Stimulated activated CD8-positive, alpha-beta memory T cell treated with anti-CD3 and anti-CD28 coated beads, Interleukin-7, amount 100 ng/mL, for 1 hour (primary cell): ENCODE data around the gene ESYT1.

Experiments
- DNase-seq, 2 donors: peaks; one replicate each; pipeline ENCODE4 v3.0.0-alpha.2; 2020; ENCODE audit warnings: low read depth in 2 of 2

Gene ESYT1

DNA sequence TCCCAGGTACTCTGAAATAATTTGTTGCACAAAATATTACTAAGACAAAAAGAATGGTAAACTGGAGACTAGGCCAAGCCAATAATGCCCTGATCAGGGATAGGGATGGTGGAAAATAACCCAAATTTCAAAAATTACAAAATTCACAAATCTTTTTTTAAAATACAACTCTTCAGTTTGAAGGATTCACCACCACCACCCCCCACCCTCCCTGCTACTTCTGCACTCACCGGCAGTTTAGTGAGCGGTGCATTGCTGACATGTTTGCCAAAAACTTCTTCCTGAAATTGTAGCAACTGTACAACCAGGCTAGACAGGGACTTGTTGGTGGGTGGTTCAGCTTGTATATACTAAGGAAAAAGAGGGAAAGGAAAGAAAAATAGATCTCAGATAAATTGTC lies 58.9 kb downstream of the ESYT1 start:
- no peak for DNase-seq

DNA sequence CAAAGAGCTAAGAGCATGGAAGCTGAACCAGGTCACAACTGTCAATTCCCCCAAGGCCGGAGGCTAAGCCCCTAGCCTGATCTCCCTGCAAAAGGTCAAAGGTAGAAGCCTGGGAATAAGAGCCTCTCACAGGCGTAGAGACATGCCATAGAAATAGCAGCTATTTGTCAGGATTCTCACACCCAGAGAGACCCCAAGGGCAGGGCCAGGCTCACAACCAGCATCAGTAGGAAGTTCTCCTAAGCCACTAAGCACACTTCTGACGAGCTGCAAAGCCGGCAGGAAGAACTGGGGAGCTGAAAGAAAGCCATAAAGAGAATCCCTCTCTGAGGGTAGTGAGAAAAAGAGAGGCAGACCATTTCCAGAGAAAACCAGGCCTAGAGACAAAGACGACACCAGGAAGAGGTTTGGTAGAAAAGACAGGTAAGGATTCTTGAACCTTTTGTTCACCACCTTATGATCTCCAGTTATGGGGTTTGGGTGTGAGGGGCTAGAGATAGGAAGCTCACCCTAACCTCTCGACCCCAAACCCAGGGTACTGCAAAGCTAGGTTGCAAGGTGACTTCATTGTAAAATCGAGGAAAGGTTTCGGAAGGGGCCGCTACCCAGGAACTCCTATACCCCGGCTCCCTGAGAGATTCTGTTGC lies 60.2 kb downstream of the ESYT1 start:
- no peak for DNase-seq

DNA sequence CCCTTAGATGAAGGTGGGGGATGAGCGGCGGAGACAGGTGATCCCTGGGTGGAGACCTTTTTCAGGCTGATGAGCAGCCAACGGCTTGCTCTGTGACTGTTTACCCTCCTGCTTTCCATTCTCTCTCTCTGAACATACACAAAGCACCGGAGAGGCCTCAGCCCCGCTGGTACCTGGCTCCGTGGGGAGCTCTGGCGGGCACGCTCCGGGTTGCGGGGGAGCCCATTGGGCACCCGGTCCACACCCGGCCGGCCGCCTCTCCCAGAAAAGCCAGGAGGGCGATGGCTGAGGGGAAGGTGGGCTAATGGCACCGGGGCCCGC lies 60.7 kb downstream of the ESYT1 start:
- no peak for DNase-seq

DNA sequence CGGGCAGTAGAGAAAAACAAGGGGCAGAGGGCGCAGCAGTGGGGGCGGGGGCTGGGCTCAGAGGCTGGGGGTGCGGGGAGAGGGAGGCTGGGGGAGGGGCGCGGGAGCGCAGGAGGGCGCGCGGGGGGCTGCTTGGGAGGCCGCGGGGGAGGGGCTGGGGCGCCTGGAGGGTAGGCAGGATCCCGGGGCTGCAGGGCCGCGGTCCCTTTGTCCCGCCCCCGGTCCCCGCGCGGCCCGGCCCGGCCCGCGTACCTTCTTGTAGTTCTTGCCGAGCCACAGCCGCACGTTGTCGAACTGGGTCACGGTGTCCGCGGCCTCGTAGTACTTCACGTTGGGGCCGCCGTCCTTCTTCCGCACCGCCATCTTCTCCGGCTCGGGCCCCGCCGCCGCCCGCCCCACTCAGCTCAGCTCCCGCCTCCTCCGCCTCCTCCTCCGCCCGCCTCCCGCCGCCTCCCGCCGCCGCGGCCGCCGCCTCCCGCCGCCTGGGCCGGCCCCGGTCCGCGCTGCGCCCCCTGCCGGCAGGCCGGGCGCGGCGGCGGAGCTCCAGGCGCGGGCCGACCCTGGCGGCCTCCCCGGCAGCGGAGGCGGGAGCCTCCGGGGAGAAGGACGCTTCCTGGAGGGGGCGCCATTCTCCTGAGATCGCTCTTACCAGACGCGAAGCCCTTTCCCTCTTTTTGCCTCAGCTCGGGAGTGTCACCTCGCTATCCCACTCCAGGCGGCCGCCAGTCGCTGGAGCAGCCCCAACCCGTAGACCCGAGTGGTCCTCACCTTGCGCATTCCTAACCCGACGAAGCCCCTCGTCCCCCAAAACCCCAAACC lies 61.2 kb downstream of the ESYT1 start, which contains the start of gene SMARCC2:
Gene SMARCC2 (minus strand): TSS at position 385 of the 819 bp plus-strand sequence. CDS start 22 bp downstream, at position 363.
- peak; percentile 62 to 67 for DNase-seq

DNA sequence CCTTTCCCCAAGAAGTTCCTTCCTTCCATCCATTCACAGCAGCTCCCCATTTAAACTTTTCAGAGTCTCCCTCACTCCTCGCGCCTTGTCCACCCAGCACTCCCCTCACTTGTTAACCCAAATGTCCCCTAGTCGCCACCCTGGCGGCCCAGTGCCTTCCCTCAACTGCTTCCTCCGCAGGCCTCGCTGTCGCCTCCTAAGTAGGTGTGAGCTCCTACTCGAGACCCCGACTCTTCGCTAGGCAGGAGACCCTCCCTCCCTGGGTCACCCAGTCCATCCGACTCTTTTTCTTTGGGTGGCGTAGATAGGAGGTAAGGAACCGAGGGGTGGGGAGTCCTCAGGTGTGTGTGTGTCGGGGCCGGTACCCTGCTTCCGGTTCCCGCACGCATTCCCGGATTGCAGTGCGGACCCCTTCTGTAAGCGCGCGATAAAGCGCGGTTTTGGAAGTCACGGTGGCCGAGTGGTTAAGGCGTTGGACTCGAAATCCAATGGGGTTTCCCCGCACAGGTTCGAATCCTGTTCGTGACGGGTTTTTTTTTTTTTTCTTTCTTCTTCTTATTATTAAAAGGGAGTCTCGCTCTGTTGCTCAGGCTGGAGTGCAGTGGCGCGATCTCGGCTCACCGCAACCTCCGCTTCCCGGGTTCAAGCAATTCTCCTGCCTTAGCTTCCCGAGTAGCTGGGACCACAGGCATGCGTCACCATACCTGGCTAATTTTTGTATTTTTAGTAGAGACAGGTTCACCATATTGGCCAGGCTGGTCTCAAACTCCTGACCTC lies 62.0 kb downstream of the ESYT1 start:
- peak; percentile 41 to 42 for DNase-seq

DNA sequence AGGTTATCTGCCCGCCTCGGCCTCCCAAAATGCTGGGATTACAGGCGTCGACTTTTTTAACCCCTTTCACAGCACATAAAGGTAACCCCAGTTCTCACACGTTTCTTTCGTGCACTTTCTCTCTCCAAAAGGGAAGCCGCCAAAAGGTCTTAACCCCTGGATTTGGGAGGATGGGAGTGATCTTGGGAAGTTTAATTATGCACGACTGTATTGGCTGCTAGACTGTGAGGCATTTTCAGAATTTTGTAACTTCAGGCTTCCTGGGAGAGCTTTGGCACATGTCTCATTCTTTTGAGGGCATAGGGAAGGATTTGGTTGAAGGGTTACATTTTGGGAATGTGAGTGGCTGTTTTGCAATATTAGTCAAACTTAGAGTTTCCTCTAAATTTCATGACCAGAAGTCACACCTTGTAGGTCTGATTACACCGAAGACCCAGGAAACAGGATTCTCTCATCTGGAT lies 62.7 kb downstream of the ESYT1 start:
- DNase-seq: no peak

DNA sequence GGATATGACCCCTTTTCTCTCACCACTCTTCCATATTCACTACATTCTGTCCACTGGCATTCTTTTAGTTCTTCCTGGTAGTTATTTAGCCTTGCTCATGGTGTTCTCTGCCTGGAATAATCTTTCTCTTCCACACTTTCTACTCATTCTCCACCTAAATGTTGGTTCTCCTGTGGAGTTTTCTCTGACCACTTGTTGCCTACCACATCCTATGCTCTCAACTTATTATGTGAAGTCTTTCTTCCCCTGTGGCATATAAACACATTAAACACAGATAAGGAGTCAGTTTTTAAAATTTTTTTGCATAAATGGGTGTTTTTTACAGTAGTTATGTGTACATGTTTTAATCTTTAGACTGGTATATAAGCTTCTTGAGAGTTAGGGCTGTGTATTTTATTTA lies 64.5 kb downstream of the ESYT1 start:
- no peak for DNase-seq

DNA sequence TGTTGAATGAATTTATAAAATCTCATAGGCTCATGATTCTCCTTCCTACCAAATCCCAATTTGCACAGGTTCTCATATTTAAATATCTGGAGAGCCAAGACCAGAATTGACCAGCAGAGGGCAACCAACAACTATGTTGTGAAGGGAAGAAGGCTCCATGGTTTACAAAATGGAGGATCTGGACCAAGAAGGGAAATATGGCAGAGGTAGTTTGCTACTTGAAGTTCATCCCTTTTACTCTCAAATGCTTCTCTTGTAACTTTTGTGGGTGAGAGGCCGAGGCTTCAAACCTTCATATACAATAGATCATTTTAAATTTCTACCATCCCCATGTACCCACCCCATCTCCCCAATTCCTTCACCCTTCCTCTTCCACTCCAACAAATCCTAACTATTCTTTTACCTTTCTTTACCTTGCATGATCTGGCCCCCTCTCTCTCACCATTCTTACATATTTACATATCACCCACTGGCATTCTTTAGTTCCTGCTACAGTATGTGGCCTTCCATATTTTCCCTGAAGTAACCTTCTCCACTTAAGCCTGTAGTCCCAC lies 65.0 kb downstream of the ESYT1 start:
- DNase-seq: peak; percentile 29 to 52
